HG03139 (cell line): Measurements from ENCODE around the gene SNUPN.

Source experiments
- ATAC-seq: cut with Tn5 transposase; IDR thresholded peaks from one replicate; pipeline ENCODE4 v1.9.1; 2021; ENCODE audit not compliant: unreplicated experiment

The SNUPN gene

GRCh38 chr15:75654201-75654907 is 28.8 kb upstream of the SNUPN start:
- ATAC-seq: no peak

GRCh38 chr15:75653347-75653913 is 27.9 kb upstream of the SNUPN start:
- ATAC-seq: no peak

GRCh38 chr15:75651810-75652543 is 26.5 kb upstream of the SNUPN start:
- no peak for ATAC-seq

- ATAC-seq: no peak
These were observed 25.6 kb upstream of the SNUPN start for GRCh38 chr15:75650908-75651809.

GRCh38 chr15:75649848-75650247 is 24.3 kb upstream of the SNUPN start:
- no peak for ATAC-seq

GRCh38 chr15:75649045-75649761 is 23.7 kb upstream of the SNUPN start:
- ATAC-seq: no peak

GRCh38 chr15:75648156-75649000 is 22.9 kb upstream of the SNUPN start:
- no peak for ATAC-seq

GRCh38 chr15:75647370-75648155 is 22.0 kb upstream of the SNUPN start, which contains the start of gene SNX33:
Gene SNX33 (plus strand): TSS chr15:75647912. CDS start chr15:75649103, 1,191 bp downstream.
- ATAC-seq: no peak

GRCh38 chr15:75646944-75647364 is 21.4 kb upstream of the SNUPN start:
- no peak for ATAC-seq

- no peak for ATAC-seq
These were observed 20.8 kb upstream of the SNUPN start for GRCh38 chr15:75646112-75646943.

- ATAC-seq: no peak
These were observed 18.9 kb upstream of the SNUPN start for GRCh38 chr15:75644376-75644775.

GRCh38 chr15:75641603-75642002 is 16.1 kb upstream of the SNUPN start:
- no peak for ATAC-seq

- ATAC-seq: no peak
These were observed 15.6 kb upstream of the SNUPN start for GRCh38 chr15:75641179-75641503.

GRCh38 chr15:75640483-75641178 is 15.1 kb upstream of the SNUPN start:
- peak; percentile 18 for ATAC-seq

- peak; percentile 90 for ATAC-seq
These were observed 14.4 kb upstream of the SNUPN start, which contains the start of gene IMP3 for GRCh38 chr15:75639709-75640482. Gene IMP3 (minus strand): TSS chr15:75640224. CDS start chr15:75640168, 56 bp downstream.

- ATAC-seq: no peak
These were observed 13.7 kb upstream of the SNUPN start for GRCh38 chr15:75639191-75639708.
